Measurements from ENCODE around the gene TACC3.

The TACC3 gene

GRCh38 chr4:1714303-1715001 lies 6.9 kb upstream of the TACC3 start:
- peak overlapping the region; percentile 98 for H3K27ac ChIP-seq
- TF ChIP-seq, protein P1, sequence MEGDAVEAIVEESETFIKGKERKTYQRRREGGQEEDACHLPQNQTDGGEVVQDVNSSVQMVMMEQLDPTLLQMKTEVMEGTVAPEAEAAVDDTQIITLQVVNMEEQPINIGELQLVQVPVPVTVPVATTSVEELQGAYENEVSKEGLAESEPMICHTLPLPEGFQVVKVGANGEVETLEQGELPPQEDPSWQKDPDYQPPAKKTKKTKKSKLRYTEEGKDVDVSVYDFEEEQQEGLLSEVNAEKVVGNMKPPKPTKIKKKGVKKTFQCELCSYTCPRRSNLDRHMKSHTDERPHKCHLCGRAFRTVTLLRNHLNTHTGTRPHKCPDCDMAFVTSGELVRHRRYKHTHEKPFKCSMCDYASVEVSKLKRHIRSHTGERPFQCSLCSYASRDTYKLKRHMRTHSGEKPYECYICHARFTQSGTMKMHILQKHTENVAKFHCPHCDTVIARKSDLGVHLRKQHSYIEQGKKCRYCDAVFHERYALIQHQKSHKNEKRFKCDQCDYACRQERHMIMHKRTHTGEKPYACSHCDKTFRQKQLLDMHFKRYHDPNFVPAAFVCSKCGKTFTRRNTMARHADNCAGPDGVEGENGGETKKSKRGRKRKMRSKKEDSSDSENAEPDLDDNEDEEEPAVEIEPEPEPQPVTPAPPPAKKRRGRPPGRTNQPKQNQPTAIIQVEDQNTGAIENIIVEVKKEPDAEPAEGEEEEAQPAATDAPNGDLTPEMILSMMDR (IDR thresholded peaks at IDR 0.05) = no peak
- no peak for TF ChIP-seq ZFX (IDR thresholded peaks at IDR 0.05; ENCODE audit: borderline replicate concordance)

DNA sequence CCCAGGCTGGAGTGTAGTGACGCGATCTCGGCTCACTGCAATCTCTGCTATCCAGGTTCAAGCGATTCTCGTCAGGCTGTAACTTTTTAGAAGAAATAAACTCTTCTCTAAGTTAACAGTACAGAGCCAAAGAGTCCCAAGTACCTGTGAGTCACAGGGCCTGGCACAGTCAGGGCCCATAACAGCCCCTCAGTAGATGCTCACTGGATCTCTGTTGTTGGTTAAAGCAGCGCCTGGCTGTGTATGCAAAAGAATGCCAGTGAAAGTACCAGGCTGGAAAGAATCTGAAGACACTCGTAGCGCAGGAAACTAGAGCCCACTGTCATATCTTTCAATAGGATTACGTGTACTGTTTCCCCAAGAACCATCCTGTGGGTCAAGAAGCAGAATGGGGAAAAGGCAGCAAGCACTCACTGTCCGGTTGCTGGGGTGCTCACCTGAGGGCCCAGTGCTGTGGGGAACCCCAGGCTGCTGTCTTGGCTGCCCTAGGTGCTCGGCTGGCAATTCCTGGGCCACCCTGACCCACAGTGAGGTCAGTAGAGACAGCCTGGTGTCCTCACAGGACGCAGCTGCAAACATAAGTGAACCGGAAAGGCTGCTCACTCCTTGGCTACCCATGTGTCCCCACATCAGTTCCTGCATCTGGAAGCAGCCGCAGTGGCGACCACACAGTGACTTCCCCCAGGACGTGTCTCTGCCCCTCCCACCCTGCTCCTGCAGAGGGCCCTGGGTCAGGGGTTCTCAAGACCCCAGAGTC lies 6.1 kb upstream of the TACC3 start:
- TF ChIP-seq, protein P1 (IDR thresholded peaks at IDR 0.05) = no peak
- no peak for TF ChIP-seq ZFX (IDR thresholded peaks at IDR 0.05; ENCODE audit: borderline replicate concordance)
- H3K27ac ChIP-seq = peak overlapping the region; percentile 98

- TF ChIP-seq, protein P1 (IDR thresholded peaks at IDR 0.05) = no peak
- no peak for TF ChIP-seq ZFX (IDR thresholded peaks at IDR 0.05; ENCODE audit: borderline replicate concordance)
- peak overlapping the region; percentile 98 for H3K27ac ChIP-seq
Observed at GRCh38 chr4:1716065-1716945, 5.0 kb upstream of the TACC3 start.

- H3K27ac ChIP-seq = peak overlapping the region; percentile 98
Observed at GRCh38 chr4:1717129-1718094, 3.9 kb upstream of the TACC3 start.

GRCh38 chr4:1718095-1718850 lies 3.0 kb upstream of the TACC3 start:
- peak overlapping the region; percentile 98 for H3K27ac ChIP-seq
- no peak for TF ChIP-seq ZFX (IDR thresholded peaks at IDR 0.05; ENCODE audit: borderline replicate concordance)
- TF ChIP-seq, protein P1 (IDR thresholded peaks at IDR 0.05) = no peak

More at GRCh38 chr4:1717129-1718094, 3.9 kb upstream of the TACC3 start:
- TF ChIP-seq ZFX (IDR thresholded peaks at IDR 0.05; ENCODE audit: borderline replicate concordance) = no peak
- TF ChIP-seq, protein P1 (IDR thresholded peaks at IDR 0.05) = no peak

Data from 22Rv1 (cell line).